HepG2 (cell line): ENCODE results near the gene HSD3B7. TPM values are rescaled to one million over a fixed set of nuclear protein-coding genes. Genes with fewer than 3 reads are reported as not detected.

Experiments used
- CBFB ChIP-seq: sonication (generic); formaldehyde crosslinking; IDR thresholded peaks from 2 replicates; pipeline ENCODE4 v1.4.0; 2020; ENCODE audit warnings: missing genetic modification reagents
- CBX1 ChIP-seq: IDR thresholded peaks from one replicate; pipeline ENCODE4 v1.6.1; 2016; ENCODE audit warnings: antibody characterized with exemption, low read depth
- CBX5 ChIP-seq: sonication (generic); formaldehyde crosslinking; IDR thresholded peaks from 2 replicates; pipeline ENCODE4 v1.4.0; 2020; ENCODE audit warnings: missing genetic modification reagents, borderline replicate concordance
- GZF1 ChIP-seq: sonication (generic); formaldehyde crosslinking; IDR thresholded peaks from 2 replicates; pipeline ENCODE4 v1.5.1; 2020; ENCODE audit warnings: mild to moderate bottlenecking, missing genetic modification reagents
- JARID2 ChIP-seq: sonication (generic); formaldehyde crosslinking; IDR thresholded peaks from 2 replicates; pipeline ENCODE4 v1.8.1; 2023; ENCODE audit warnings: missing genetic modification reagents, inconsistent platforms; ENCODE audit not compliant: insufficient replicate concordance
- MEF2D ChIP-seq: sonication (generic); formaldehyde crosslinking; IDR thresholded peaks from 2 replicates; pipeline ENCODE4 v1.5.1; 2020; ENCODE audit warnings: mild to moderate bottlenecking, missing genetic modification reagents
- SAP130 ChIP-seq: IDR thresholded peaks from 2 replicates; pipeline ENCODE4 v1.6.1; 2016; ENCODE audit warnings: low read depth
- SMYD3 ChIP-seq: sonication (generic); formaldehyde crosslinking; IDR thresholded peaks from 2 replicates; pipeline ENCODE4 v1.8.1; 2023; ENCODE audit warnings: mild to moderate bottlenecking, missing genetic modification reagents
- XBP1 ChIP-seq: sonication (generic); formaldehyde crosslinking; IDR thresholded peaks from 2 replicates; pipeline ENCODE4 v1.5.0; 2020; ENCODE audit warnings: missing genetic modification reagents
- ZSCAN30 ChIP-seq: sonication (generic); formaldehyde crosslinking; IDR thresholded peaks from 2 replicates; pipeline ENCODE4 v1.5.0; 2020; ENCODE audit warnings: mild to moderate bottlenecking, missing genetic modification reagents
- polyA plus RNA-seq, 8 experiments: library from polyadenylated mRNA; depleted of rRNA in 3 of 8; stranded (reverse) in 7 of 8; unstranded in 1 of 8; fragments of >200 nt; fragmentation: Illumina TruSeq in 4 of 8; extraction: Trizol in 4 of 8; gene quantifications; 2 replicates each; pipeline versions ENCODE4 v1.2.1 to v1.2.3, GENCODE V29; 2011 to 2016; ENCODE audit warnings: low read depth in 4 of 8, missing spikeins in 1 of 8, mixed read lengths in 1 of 8; ENCODE audit not compliant: insufficient read depth in 1 of 8
- total RNA-seq, 5 experiments: library from RNA; depleted of rRNA; stranded (reverse); fragments of >200 nt; fragmentation: Illumina TruSeq; extraction: Trizol; gene quantifications; 2 replicates each; pipeline ENCODE4 v1.2.3, GENCODE V29; 2016; ENCODE audit warnings: low read depth in 1 of 5
- TF ChIP-seq, protein P1 (sequence below): sonication (generic); formaldehyde crosslinking; IDR thresholded peaks from 2 replicates; pipeline ENCODE4 v1.5.1; 2020; ENCODE audit warnings: missing genetic modification reagents, mild to moderate bottlenecking, borderline replicate concordance
- TF ChIP-seq, protein P2 (sequence below): IDR thresholded peaks from 2 replicates; pipeline ENCODE4 v1.6.1; 2018; ENCODE audit warnings: missing genetic modification reagents
- TF ChIP-seq, protein P3 (sequence below): IDR thresholded peaks from 2 replicates; pipeline ENCODE4 v1.6.1; 2016; ENCODE audit warnings: low read depth, control low read depth
- TF ChIP-seq, protein P4 (sequence below): sonication (generic); formaldehyde crosslinking; IDR thresholded peaks from 2 replicates; pipeline ENCODE4 v1.9.0; 2022; ENCODE audit warnings: missing genetic modification reagents, mild to moderate bottlenecking, borderline replicate concordance
- TF ChIP-seq, protein P5 (sequence below): sonication (generic); formaldehyde crosslinking; IDR thresholded peaks from 2 replicates; pipeline ENCODE4 v1.4.0; 2020; ENCODE audit warnings: mild to moderate bottlenecking, missing genetic modification reagents

HSD3B7 gene
- total and polyA plus RNA-seq, 2 of the 13 experiments (the other 11 are each of a cell fraction or from before 2014, with no cell fraction given) = 32.9 to 69.7 TPM

DNA sequence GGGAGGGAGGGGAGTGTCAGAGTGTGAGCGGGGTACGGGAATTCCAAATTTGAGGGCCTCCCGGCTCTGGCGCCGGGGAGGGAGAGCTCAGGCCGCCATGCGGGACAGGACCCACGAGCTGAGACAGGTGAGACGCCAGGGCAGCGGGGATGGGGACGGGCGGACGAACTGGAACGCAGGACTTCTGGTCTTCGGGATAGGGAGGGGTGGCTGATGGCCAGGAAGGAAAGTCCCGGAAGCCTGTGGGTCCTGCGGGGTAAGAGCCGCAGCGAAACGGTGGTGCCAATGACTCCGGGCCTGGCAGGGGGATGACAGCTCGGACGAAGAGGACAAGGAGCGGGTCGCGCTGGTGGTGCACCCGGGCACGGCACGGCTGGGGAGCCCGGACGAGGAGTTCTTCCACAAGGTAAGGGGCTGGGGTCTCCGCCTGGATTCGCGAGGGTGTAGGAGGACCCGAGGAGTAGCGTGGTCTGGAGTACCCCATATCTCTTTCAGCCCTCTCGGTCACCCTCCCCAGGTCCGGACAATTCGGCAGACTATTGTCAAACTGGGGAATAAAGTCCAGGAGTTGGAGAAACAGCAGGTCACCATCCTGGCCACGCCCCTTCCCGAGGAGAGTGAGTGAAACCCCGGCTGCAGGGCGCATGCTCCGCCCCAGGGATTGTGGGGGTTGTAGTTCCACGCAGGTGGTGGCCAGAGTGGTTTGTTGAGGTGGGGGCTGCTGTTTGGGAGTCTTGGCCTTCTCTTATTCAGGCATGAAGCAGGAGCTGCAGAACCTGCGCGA lies 48.9 kb downstream of the HSD3B7 start (continued):
- TF ChIP-seq, protein P1, sequence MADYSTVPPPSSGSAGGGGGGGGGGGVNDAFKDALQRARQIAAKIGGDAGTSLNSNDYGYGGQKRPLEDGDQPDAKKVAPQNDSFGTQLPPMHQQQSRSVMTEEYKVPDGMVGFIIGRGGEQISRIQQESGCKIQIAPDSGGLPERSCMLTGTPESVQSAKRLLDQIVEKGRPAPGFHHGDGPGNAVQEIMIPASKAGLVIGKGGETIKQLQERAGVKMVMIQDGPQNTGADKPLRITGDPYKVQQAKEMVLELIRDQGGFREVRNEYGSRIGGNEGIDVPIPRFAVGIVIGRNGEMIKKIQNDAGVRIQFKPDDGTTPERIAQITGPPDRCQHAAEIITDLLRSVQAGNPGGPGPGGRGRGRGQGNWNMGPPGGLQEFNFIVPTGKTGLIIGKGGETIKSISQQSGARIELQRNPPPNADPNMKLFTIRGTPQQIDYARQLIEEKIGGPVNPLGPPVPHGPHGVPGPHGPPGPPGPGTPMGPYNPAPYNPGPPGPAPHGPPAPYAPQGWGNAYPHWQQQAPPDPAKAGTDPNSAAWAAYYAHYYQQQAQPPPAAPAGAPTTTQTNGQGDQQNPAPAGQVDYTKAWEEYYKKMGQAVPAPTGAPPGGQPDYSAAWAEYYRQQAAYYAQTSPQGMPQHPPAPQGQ (CRISPR knock-in tag) = no peak
- TF ChIP-seq ZSCAN30 (CRISPR knock-in tag) (peak; percentile 89), JARID2 (no peak), MEF2D (peak; percentile 72; the same call in 1 of the 2 replicates), CBX5 (CRISPR knock-in tag) (no peak), CBFB (no peak), XBP1 (CRISPR knock-in tag) (no peak), CBX1 (no peak), SAP130 (CRISPR knock-in tag) (peak; percentile 95), GZF1 (CRISPR knock-in tag) (no peak), SMYD3 (CRISPR knock-in tag) (no peak)
- TF ChIP-seq, protein P2, sequence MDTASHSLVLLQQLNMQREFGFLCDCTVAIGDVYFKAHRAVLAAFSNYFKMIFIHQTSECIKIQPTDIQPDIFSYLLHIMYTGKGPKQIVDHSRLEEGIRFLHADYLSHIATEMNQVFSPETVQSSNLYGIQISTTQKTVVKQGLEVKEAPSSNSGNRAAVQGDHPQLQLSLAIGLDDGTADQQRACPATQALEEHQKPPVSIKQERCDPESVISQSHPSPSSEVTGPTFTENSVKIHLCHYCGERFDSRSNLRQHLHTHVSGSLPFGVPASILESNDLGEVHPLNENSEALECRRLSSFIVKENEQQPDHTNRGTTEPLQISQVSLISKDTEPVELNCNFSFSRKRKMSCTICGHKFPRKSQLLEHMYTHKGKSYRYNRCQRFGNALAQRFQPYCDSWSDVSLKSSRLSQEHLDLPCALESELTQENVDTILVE (CRISPR knock-in tag) = peak; percentile 42; the same call in 1 of the 2 replicates
- TF ChIP-seq, protein P3, sequence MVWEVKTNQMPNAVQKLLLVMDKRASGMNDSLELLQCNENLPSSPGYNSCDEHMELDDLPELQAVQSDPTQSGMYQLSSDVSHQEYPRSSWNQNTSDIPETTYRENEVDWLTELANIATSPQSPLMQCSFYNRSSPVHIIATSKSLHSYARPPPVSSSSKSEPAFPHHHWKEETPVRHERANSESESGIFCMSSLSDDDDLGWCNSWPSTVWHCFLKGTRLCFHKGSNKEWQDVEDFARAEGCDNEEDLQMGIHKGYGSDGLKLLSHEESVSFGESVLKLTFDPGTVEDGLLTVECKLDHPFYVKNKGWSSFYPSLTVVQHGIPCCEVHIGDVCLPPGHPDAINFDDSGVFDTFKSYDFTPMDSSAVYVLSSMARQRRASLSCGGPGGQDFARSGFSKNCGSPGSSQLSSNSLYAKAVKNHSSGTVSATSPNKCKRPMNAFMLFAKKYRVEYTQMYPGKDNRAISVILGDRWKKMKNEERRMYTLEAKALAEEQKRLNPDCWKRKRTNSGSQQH (CRISPR knock-in tag) = no peak
- TF ChIP-seq, protein P4, sequence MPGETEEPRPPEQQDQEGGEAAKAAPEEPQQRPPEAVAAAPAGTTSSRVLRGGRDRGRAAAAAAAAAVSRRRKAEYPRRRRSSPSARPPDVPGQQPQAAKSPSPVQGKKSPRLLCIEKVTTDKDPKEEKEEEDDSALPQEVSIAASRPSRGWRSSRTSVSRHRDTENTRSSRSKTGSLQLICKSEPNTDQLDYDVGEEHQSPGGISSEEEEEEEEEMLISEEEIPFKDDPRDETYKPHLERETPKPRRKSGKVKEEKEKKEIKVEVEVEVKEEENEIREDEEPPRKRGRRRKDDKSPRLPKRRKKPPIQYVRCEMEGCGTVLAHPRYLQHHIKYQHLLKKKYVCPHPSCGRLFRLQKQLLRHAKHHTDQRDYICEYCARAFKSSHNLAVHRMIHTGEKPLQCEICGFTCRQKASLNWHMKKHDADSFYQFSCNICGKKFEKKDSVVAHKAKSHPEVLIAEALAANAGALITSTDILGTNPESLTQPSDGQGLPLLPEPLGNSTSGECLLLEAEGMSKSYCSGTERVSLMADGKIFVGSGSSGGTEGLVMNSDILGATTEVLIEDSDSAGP (CRISPR knock-in tag) = peak; percentile 51; the same call in 1 of the 2 replicates
- TF ChIP-seq, protein P5, sequence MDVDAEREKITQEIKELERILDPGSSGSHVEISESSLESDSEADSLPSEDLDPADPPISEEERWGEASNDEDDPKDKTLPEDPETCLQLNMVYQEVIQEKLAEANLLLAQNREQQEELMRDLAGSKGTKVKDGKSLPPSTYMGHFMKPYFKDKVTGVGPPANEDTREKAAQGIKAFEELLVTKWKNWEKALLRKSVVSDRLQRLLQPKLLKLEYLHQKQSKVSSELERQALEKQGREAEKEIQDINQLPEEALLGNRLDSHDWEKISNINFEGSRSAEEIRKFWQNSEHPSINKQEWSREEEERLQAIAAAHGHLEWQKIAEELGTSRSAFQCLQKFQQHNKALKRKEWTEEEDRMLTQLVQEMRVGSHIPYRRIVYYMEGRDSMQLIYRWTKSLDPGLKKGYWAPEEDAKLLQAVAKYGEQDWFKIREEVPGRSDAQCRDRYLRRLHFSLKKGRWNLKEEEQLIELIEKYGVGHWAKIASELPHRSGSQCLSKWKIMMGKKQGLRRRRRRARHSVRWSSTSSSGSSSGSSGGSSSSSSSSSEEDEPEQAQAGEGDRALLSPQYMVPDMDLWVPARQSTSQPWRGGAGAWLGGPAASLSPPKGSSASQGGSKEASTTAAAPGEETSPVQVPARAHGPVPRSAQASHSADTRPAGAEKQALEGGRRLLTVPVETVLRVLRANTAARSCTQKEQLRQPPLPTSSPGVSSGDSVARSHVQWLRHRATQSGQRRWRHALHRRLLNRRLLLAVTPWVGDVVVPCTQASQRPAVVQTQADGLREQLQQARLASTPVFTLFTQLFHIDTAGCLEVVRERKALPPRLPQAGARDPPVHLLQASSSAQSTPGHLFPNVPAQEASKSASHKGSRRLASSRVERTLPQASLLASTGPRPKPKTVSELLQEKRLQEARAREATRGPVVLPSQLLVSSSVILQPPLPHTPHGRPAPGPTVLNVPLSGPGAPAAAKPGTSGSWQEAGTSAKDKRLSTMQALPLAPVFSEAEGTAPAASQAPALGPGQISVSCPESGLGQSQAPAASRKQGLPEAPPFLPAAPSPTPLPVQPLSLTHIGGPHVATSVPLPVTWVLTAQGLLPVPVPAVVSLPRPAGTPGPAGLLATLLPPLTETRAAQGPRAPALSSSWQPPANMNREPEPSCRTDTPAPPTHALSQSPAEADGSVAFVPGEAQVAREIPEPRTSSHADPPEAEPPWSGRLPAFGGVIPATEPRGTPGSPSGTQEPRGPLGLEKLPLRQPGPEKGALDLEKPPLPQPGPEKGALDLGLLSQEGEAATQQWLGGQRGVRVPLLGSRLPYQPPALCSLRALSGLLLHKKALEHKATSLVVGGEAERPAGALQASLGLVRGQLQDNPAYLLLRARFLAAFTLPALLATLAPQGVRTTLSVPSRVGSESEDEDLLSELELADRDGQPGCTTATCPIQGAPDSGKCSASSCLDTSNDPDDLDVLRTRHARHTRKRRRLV = 0 out of 2 replicates have a peak, but pooled peaks have one; percentile 50
